Measurements from ENCODE around the gene ACAA2. TPM values are rescaled to one million over a fixed set of nuclear protein-coding genes. Genes with fewer than 3 reads are reported as not detected.
"Not testable (repeated sequence)": the region's sequence is repeated elsewhere in the genome, so short reads cannot be mapped to it uniquely, and the experiment has no call there.

Gene ACAA2
- total RNA-seq, 2 donors from 2014 or later = 42.8 to 44.8 TPM

DNA sequence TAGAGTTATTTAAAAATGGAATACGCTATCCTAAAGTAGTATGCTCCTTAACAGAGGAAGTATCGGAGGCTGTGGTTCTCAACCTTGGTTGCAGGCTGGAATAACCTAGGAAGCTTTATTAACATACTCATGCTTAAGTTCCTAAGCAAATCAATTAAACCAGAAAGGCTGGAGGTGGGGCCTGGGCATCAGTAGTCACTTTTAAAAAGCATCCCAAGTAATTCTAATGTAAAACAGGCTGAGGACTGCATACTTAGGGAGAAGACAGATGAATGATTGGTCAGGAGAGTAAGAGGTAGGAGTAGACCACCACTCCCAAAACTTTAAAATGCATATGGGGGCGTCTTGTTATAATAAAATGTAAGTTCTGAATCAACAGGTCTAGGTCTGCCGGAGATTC, 15.3 kb downstream of the ACAA2 start:
- no peaks in the 10 kb centered on the region for H3K27me3 ChIP-seq
- TF ChIP-seq, protein P1, sequence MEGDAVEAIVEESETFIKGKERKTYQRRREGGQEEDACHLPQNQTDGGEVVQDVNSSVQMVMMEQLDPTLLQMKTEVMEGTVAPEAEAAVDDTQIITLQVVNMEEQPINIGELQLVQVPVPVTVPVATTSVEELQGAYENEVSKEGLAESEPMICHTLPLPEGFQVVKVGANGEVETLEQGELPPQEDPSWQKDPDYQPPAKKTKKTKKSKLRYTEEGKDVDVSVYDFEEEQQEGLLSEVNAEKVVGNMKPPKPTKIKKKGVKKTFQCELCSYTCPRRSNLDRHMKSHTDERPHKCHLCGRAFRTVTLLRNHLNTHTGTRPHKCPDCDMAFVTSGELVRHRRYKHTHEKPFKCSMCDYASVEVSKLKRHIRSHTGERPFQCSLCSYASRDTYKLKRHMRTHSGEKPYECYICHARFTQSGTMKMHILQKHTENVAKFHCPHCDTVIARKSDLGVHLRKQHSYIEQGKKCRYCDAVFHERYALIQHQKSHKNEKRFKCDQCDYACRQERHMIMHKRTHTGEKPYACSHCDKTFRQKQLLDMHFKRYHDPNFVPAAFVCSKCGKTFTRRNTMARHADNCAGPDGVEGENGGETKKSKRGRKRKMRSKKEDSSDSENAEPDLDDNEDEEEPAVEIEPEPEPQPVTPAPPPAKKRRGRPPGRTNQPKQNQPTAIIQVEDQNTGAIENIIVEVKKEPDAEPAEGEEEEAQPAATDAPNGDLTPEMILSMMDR (IDR thresholded peaks at IDR 0.05) = no peak
- TF ChIP-seq POLR2A (IDR thresholded peaks at IDR 0.05) = no peak
- WGBS, 2 donors = 93 to 96% methylated on average over 4 of the region's 4 CpGs
- DNase-seq (no peak), ATAC-seq (no peak)
- no peak overlapping the region for H3K4me3 ChIP-seq
- intact Hi-C loops (cut with DNase I) = no loop called here
- peaks cover 0 to under 1% of the 10 kb centered on the region in 2 donors for H3K36me3 ChIP-seq (replicated peaks in 1 of 2; ENCODE audit: insufficient read depth in 1 of 2, low read depth in 2 of 2)
- H3K9me3 ChIP-seq = no peaks in the 10 kb centered on the region
- H3K27ac ChIP-seq = no peak overlapping the region
- H3K4me1 ChIP-seq = peaks cover 10% of the 10 kb centered on the region

DNA sequence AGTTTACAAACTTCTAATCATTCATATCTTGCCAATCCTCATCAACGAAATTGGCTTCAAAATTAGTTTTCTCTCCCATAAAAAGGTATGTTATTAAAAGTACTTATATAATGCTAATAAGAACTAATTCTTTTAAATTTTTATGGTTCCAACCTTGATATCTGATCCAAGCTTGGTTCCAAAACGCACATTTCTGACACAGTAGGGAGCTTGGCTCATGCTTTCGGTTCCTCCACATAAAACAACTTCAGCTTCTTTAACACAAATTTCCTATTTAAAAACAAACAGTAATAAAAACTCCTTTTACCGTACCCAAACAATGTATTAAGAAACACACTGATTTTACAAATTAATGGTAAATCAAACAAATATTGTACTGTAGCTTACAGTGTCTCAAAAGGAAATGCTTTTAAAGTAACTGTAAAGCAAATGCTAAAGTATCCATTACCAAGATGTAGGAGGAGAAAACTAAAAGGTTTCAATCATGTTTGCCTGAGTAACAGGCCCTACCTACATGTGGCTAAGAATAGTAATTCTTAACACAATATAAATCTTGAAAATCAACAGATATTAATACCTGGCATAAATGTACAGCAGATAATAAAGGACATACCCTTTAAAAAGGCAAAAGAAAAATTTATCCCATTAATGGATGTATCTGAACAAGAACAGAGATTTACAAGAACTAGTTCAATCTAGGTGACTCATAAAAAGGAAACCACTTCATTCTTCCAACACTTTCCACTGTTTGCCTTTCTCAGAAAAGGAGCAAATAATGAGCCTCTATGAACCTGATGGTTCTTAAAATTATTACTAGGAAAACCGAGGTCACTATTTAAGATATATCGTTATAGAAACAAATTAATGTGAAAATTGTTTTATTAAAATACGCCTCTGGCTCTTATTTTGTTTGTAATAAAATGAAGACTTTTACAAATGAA, 17.5 kb downstream of the ACAA2 start:
- TF ChIP-seq, protein P1 (IDR thresholded peaks at IDR 0.05) = no peak
- no peak for TF ChIP-seq POLR2A (IDR thresholded peaks at IDR 0.05)
- Histone ChIP-seq H3K27me3 (no peaks in the 10 kb centered on the region), H3K4me1 (peaks cover 10% of the 10 kb centered on the region), H3K4me3 (no peak overlapping the region), H3K9me3 (no peaks in the 10 kb centered on the region), H3K36me3 (replicated peaks in 1 of 2; ENCODE audit: insufficient read depth in 1 of 2, low read depth in 2 of 2) (peaks cover 0 to 8% of the 10 kb centered on the region in 2 donors), H3K27ac (no peak overlapping the region)
- intact Hi-C loops (cut with DNase I) = no loop called here
- no peak for ATAC-seq
- no peak for DNase-seq
- WGBS, 2 donors = 87 to 89% methylated on average over 7 of the region's 7 CpGs

DNA sequence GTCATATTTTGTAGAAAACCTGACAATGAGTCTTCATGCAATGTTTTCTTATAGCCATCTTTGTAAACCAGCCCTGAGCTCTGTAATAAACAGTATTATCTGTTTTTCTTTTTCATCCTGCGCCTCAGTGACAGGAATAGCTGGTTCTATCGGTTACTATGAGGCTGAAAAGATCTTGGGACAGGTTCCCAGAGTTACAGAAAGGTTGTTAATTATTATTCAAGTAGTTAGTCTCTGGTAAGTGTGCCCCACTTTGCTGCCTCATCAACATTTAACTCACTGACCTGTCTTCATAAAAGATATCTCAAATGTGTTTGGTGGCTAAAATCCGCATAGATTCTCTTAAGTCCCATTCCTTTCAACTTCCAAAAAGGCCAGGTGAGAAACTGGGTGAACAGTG, 18.6 kb downstream of the ACAA2 start:
- TF ChIP-seq, protein P1 (IDR thresholded peaks at IDR 0.05) = no peak
- TF ChIP-seq POLR2A (IDR thresholded peaks at IDR 0.05) = no peak
- Histone ChIP-seq H3K27me3 (no peaks in the 10 kb centered on the region), H3K4me1 (peaks cover 10% of the 10 kb centered on the region), H3K27ac (peak overlapping the region in 1 of 4 donors; percentile 19), H3K4me3 (no peak overlapping the region), H3K36me3 (replicated peaks in 1 of 2; ENCODE audit: insufficient read depth in 1 of 2, low read depth in 2 of 2) (peaks cover 0 to 13% of the 10 kb centered on the region in 2 donors), H3K9me3 (no peaks in the 10 kb centered on the region)
- no peak for DNase-seq
- WGBS, 2 donors = 37 to 40% methylated on average over 3 of the region's 3 CpGs
- intact Hi-C loops (cut with DNase I) = no loop called here
- no peak for ATAC-seq

DNA sequence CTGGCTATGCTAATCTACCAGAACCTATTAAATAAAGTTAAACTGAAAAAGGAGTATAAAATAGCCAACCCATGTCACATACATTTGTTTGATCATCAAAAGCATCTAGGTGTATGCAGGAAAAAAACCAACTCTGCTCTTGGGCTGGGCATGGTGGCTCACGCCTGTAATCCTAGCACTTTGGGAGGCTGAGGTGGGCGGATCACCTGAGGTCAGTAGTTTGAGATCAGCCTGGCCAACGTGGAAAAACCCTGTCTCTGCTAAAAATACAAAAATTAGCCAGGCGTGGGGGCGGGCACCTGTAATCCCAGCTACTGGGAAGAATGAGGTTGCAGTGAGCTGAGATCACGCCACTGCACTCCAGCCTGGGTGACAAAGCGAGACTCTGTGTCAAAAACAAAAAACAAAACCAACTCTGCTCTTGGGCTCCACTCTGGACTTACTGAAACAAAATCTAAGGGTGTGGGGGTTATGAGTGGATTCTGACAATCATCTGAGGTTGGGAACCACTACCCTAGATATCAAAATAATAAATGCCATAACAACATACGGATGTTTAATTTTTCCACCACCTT, 23.7 kb downstream of the ACAA2 start:
- H3K4me1 ChIP-seq = peaks cover 16% of the 10 kb centered on the region
- intact Hi-C loops (cut with DNase I); H3K9me3 ChIP-seq; DNase-seq; H3K4me3 ChIP-seq; ATAC-seq; H3K27ac ChIP-seq; H3K27me3 ChIP-seq: not testable (repeated sequence)
- peaks cover 0 to 14% of the 10 kb centered on the region in 2 donors for H3K36me3 ChIP-seq (replicated peaks in 1 of 2; ENCODE audit: insufficient read depth in 1 of 2, low read depth in 2 of 2)
- 86 to 91% methylated on average over 8 of the region's 8 CpGs for WGBS, 2 donors

DNA sequence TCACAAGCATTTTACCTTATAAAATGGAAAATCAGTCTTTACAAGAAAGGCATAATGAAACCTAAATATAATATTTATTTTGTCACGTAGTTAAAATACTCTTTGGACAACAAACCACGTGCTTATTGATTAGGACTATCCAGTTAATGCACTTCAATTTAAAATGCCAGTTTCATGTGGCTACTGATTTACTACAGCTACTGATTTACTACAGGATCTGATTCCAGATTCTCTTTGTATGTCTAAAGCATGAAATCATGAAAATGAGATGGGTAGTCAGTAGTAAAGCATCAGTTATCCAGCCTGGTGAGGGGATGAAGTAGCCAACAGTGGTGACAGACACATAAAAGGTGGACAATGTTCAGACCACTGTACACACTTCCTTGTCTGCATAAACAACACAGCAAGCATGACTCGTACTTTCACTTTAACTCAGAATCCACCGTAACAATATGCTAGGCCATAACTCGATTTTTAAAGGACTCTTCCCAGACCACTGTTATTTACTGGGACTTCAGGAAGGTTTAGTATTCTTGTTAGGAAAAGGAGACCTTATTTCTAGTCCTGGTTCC, 24.9 kb downstream of the ACAA2 start:
- Histone ChIP-seq H3K9me3 (no peaks in the 10 kb centered on the region), H3K4me3 (no peak overlapping the region), H3K27ac (peak overlapping the region in 2 of 4 donors; percentile 32 to 48), H3K27me3 (no peaks in the 10 kb centered on the region), H3K36me3 (replicated peaks in 1 of 2; ENCODE audit: insufficient read depth in 1 of 2, low read depth in 2 of 2) (peaks cover 0 to 14% of the 10 kb centered on the region in 2 donors), H3K4me1 (peaks cover 14% of the 10 kb centered on the region)
- TF ChIP-seq, protein P1 (IDR thresholded peaks at IDR 0.05) = no peak
- TF ChIP-seq POLR2A (IDR thresholded peaks at IDR 0.05) = no peak
- intact Hi-C loops (cut with DNase I) = no loop called here
- DNase-seq = no peak
- peak; percentile 56 for ATAC-seq
- 18 to 26% methylated on average over 5 of the region's 5 CpGs for WGBS, 2 donors
